OCI-LY1 (cell line): ENCODE measurements around the gene KAT5.

Experiments
- H2AFZ ChIP-seq: fragments of 200-600 bp; sonication (generic), shearing (Covaris generic); 2 replicates; pipeline ENCODE4 v1.6.0; 2014; ENCODE audit warnings: antibody characterized with exemption, mild to moderate bottlenecking, low read length
- H3F3A ChIP-seq: fragments of 200-600 bp; sonication (generic), shearing (Covaris generic); 2 replicates; pipeline ENCODE4 v1.6.0; 2014; ENCODE audit warnings: mild to moderate bottlenecking, antibody characterized with exemption, low read length, moderate library complexity; ENCODE audit not compliant: insufficient read depth
- H3K27ac ChIP-seq: fragments of 200-600 bp; sonication (generic); 2 replicates; pipeline ENCODE4 v1.5.1; 2014; ENCODE audit warnings: low read length, mixed run types, mild to moderate bottlenecking, low read depth; ENCODE audit not compliant: poor library complexity, severe bottlenecking
- H3K27me3 ChIP-seq: fragments of 200-600 bp; sonication (generic); 2 replicates; pipeline ENCODE4 v1.6.0; 2014; ENCODE audit warnings: antibody characterized with exemption, mild to moderate bottlenecking, low read length, moderate library complexity; ENCODE audit not compliant: insufficient read depth
- H3K36me3 ChIP-seq: fragments of 200-600 bp; sonication (generic); 2 replicates; pipeline ENCODE4 v1.6.1; 2014; ENCODE audit warnings: mild to moderate bottlenecking, antibody characterized with exemption, low read length, moderate library complexity, mixed read lengths; ENCODE audit not compliant: insufficient read depth
- H3K4me1 ChIP-seq: fragments of 200-600 bp; sonication (generic); 2 replicates; pipeline ENCODE4 v1.5.1; 2014; ENCODE audit warnings: mild to moderate bottlenecking, low read length, moderate library complexity; ENCODE audit not compliant: insufficient read depth, severe bottlenecking
- H3K4me2 ChIP-seq: fragments of 200-600 bp; sonication (generic), shearing (Covaris generic); 2 replicates; pipeline ENCODE4 v1.6.1; 2014; ENCODE audit warnings: low read length
- H3K4me3 ChIP-seq: fragments of 200-600 bp; sonication (generic); 2 replicates; pipeline ENCODE4 v1.5.1; 2014; ENCODE audit warnings: low read length, low read depth, mild to moderate bottlenecking, mixed read lengths; ENCODE audit not compliant: poor library complexity, severe bottlenecking
- H3K79me2 ChIP-seq: fragments of 200-600 bp; shearing (Covaris generic); 2 replicates; pipeline ENCODE4 v1.6.1; 2016; ENCODE audit warnings: mixed run types, low read length, mixed read lengths; ENCODE audit not compliant: insufficient read depth
- H3K9ac ChIP-seq: fragments of 200-600 bp; sonication (generic), shearing (Covaris generic); 2 replicates; pipeline ENCODE4 v1.6.1; 2014; ENCODE audit warnings: mild to moderate bottlenecking, low read length, mixed read lengths
- H3K9me2 ChIP-seq: fragments of 200-600 bp; sonication (generic), shearing (Covaris generic); 2 replicates; pipeline ENCODE4 v1.6.1; 2014; ENCODE audit warnings: low read depth, mild to moderate bottlenecking, low read length, mixed read lengths
- H3K9me3 ChIP-seq: fragments of 200-600 bp; shearing (Covaris generic); 2 replicates; pipeline ENCODE4 v1.6.1; 2014; ENCODE audit warnings: low read length, mixed read lengths
- H4K20me1 ChIP-seq: fragments of 200-600 bp; sonication (generic), shearing (Covaris generic); 2 replicates; pipeline ENCODE4 v1.6.0; 2016; ENCODE audit warnings: mild to moderate bottlenecking, low read length; ENCODE audit not compliant: insufficient read depth
- EZH2 ChIP-seq: fragments of 200-600 bp; sonication (generic), shearing (Covaris generic); IDR thresholded peaks from 2 replicates; pipeline ENCODE4 v1.8.0; 2017; ENCODE audit warnings: borderline replicate concordance, mixed run types, mild to moderate bottlenecking, antibody characterized with exemption, low read length, moderate library complexity, mixed read lengths
- TF ChIP-seq, protein P1 (sequence below): fragments of 200-600 bp; sonication (generic), shearing (Covaris generic); IDR thresholded peaks from 2 replicates; pipeline ENCODE4 v1.5.1; 2017; ENCODE audit warnings: mild to moderate bottlenecking, antibody characterized with exemption, low read length, moderate library complexity, mixed read lengths

The KAT5 gene

DNA sequence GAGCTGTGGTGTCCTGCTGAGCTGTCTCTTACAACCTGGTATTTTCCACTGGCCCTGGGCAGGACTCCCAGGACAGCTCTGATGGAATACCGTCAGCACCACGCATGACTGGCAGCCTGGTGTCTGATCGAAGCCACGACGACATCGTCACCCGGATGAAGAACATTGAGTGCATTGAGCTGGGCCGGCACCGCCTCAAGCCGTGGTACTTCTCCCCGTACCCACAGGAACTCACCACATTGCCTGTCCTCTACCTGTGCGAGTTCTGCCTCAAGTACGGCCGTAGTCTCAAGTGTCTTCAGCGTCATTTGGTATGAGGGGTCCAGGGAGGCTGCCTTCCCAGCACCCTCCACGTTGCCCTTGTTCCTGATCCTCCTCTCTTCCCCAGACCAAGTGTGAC lies 2.4 kb downstream of the KAT5 start:
- H3K9ac ChIP-seq, result no peak overlapping the region
- H3K4me2 ChIP-seq, result no peak overlapping the region
- H3F3A ChIP-seq, result no peaks in the 10 kb centered on the region
- no peaks in the 10 kb centered on the region for H3K9me3 ChIP-seq
- H3K79me2 ChIP-seq, result peaks cover 6% of the 10 kb centered on the region; the same call in 1 of the 2 replicates
- H4K20me1 ChIP-seq, result no peaks in the 10 kb centered on the region
- peaks cover 62% of the 10 kb centered on the region for H3K36me3 ChIP-seq
- H3K27me3 ChIP-seq, result no peaks in the 10 kb centered on the region
- no peaks in the 10 kb centered on the region for H3K9me2 ChIP-seq
- TF ChIP-seq, protein P1, sequence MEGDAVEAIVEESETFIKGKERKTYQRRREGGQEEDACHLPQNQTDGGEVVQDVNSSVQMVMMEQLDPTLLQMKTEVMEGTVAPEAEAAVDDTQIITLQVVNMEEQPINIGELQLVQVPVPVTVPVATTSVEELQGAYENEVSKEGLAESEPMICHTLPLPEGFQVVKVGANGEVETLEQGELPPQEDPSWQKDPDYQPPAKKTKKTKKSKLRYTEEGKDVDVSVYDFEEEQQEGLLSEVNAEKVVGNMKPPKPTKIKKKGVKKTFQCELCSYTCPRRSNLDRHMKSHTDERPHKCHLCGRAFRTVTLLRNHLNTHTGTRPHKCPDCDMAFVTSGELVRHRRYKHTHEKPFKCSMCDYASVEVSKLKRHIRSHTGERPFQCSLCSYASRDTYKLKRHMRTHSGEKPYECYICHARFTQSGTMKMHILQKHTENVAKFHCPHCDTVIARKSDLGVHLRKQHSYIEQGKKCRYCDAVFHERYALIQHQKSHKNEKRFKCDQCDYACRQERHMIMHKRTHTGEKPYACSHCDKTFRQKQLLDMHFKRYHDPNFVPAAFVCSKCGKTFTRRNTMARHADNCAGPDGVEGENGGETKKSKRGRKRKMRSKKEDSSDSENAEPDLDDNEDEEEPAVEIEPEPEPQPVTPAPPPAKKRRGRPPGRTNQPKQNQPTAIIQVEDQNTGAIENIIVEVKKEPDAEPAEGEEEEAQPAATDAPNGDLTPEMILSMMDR, result no peak
- no peak for TF ChIP-seq EZH2
- peaks cover 38% of the 10 kb centered on the region for H3K4me1 ChIP-seq
- no peak overlapping the region for H2AFZ ChIP-seq
- no peak overlapping the region for H3K4me3 ChIP-seq
- no peak overlapping the region for H3K27ac ChIP-seq

DNA sequence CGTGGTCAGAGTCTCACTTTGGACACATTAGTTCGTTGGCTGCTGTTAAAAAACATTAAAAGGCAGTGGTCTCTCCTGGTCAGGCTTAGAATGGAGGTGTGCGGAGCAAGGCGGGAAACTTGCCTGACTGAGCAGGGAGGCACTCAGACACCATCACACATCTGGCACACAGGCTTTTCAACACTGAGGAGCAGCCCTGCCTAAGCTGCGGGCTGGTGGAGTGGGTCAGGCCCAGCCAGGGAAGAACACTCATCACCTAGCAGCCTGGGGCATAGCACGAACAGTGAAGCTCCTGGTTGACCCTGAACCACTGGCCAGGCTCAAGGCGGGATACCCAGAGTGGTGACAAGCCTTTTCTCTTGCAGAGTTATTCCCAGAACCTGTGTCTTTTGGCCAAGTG lies 4.2 kb downstream of the KAT5 start:
- H3K9ac ChIP-seq, result no peak overlapping the region
- H2AFZ ChIP-seq, result no peak overlapping the region
- H3K27ac ChIP-seq, result no peak overlapping the region
- no peaks in the 10 kb centered on the region for H3K9me2 ChIP-seq
- H3K4me1 ChIP-seq, result peaks cover 33% of the 10 kb centered on the region
- no peak overlapping the region for H3K4me3 ChIP-seq
- H4K20me1 ChIP-seq, result no peaks in the 10 kb centered on the region
- peaks cover 11% of the 10 kb centered on the region; the same call in 1 of the 2 replicates for H3K79me2 ChIP-seq
- H3K9me3 ChIP-seq, result no peaks in the 10 kb centered on the region
- peaks cover 69% of the 10 kb centered on the region for H3K36me3 ChIP-seq
- H3K27me3 ChIP-seq, result no peaks in the 10 kb centered on the region
- no peaks in the 10 kb centered on the region for H3F3A ChIP-seq
- no peak overlapping the region for H3K4me2 ChIP-seq
- TF ChIP-seq, protein P1, result no peak
- TF ChIP-seq EZH2, result no peak

DNA sequence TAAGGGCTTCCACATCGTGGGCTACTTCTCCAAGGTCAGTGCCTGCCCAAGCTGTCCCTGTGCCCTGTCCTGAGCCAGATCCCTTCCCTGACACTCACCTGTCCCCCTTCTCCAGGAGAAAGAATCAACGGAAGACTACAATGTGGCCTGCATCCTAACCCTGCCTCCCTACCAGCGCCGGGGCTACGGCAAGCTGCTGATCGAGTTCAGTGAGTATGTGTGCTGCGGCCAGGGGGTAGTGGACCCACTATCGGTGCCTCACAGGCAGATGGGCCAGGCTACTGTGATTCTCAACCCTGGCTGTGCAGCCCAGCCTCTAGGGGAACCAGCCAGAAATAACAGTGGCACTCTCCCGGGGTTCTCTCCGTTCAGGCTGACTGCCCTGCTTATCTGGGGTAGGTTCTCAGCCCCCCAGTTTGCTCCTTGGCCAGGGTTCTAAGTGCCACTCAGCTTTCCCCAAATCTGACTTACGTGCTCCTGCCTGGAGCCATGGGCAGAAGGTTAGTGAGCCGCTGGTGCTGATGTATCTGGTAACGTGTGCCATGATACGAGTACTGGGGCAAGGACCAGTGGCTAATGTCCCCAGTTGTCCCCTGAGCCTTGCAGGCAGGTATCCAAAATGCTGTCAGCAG lies 4.8 kb downstream of the KAT5 start:
- Histone ChIP-seq H3K79me2 (peaks cover 11% of the 10 kb centered on the region; the same call in 1 of the 2 replicates), H3K9me3 (no peaks in the 10 kb centered on the region), H3K36me3 (peaks cover 69% of the 10 kb centered on the region), H3K27ac (no peak overlapping the region), H3K9ac (no peak overlapping the region), H3F3A (no peaks in the 10 kb centered on the region), H3K9me2 (no peaks in the 10 kb centered on the region), H3K4me1 (peaks cover 30% of the 10 kb centered on the region), H3K4me3 (no peak overlapping the region), H4K20me1 (no peaks in the 10 kb centered on the region), H3K27me3 (no peaks in the 10 kb centered on the region), H3K4me2 (no peak overlapping the region), H2AFZ (no peak overlapping the region)
- no peak for TF ChIP-seq EZH2
- TF ChIP-seq, protein P1, result no peak
